SK-N-MC (cell line): ENCODE data around the gene S1PR5.
A peak's percentile ranks its signal among the peaks of the same experiment; 100 is the strongest.

Experiments
- DNase-seq: peaks from one replicate; pipeline ENCODE4 v3.0.0-alpha.2; 2011; ENCODE audit warnings: low read depth, low spot score
- H3K27ac ChIP-seq: fragments of 200-600 bp; sonication (generic); 2 replicates; pipeline ENCODE4 v1.5.1; 2016; ENCODE audit warnings: mixed run types
- H3K36me3 ChIP-seq: fragments of 200-600 bp; sonication (generic); 2 replicates; pipeline ENCODE4 v1.6.1; 2017; ENCODE audit warnings: antibody characterized with exemption, low read length, mixed read lengths; ENCODE audit not compliant: insufficient read depth
- H3K4me3 ChIP-seq: fragments of 200-600 bp; sonication (generic); 2 replicates; pipeline ENCODE4 v1.5.1; 2016
- H3K9ac ChIP-seq: fragments of 200-600 bp; sonication (generic); 2 replicates; pipeline ENCODE4 v1.8.0; 2017; ENCODE audit warnings: mixed run types, mixed read lengths; ENCODE audit not compliant: insufficient read length
- H3K9me3 ChIP-seq: fragments of 200-600 bp; sonication (generic); 2 replicates; pipeline ENCODE4 v1.6.1; 2017; ENCODE audit warnings: low read depth, mild to moderate bottlenecking, antibody characterized with exemption, low read length, moderate library complexity, mixed read lengths
- EZH2 ChIP-seq: fragments of 200-600 bp; sonication (generic); IDR thresholded peaks from one replicate; pipeline ENCODE4 v1.6.1; 2017; ENCODE audit warnings: antibody characterized with exemption
- FOXP2 ChIP-seq: optimal IDR thresholded peaks from 2 replicates; pipeline ENCODE3; 2011; ENCODE audit warnings: mild to moderate bottlenecking, moderate library complexity; ENCODE audit not compliant: insufficient read depth; ENCODE audit errors: extremely low read length, control extremely low read depth
- POLR2AphosphoS5 ChIP-seq: IDR thresholded peaks from 2 replicates; pipeline ENCODE4 v1.6.1; 2012; ENCODE audit warnings: mild to moderate bottlenecking, low read depth, low read length, borderline replicate concordance

Gene S1PR5

DNA sequence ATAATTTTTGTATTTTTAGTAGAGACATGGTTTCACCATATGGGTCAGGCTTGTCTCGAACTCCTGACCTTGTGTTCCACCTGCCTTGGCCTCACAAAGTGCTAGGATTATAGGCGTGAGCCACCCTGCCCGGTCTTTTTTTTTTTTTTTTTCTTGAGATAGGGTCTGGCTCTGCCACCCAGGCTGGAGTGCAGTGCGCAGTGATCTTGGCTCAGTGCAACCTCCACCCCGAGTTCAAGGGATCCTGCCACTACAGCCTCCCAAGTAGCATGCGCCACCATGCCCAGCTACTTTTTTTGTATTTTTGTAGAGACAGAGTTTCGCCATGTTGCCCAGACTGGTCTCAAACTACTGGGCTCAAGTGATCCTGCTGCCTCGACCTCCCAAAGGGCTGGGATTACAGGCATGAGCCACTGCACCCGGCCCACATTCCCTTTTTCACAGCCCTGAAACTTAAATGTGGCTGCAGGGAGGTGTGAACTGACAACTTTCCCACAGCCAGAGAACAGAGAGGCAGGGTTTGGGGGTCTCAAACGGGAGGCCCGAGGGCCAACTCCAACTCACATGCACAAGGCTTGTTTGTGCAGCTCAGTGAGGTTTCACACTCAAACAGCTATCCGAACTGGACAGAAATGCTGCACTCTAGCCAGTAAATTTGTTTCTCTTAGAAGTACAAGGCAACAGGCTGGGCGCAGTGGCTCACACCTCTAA is 4.4 kb upstream of the S1PR5 start:
- TF ChIP-seq EZH2 (no peak), FOXP2 (no peak), POLR2AphosphoS5 (no peak)

DNA sequence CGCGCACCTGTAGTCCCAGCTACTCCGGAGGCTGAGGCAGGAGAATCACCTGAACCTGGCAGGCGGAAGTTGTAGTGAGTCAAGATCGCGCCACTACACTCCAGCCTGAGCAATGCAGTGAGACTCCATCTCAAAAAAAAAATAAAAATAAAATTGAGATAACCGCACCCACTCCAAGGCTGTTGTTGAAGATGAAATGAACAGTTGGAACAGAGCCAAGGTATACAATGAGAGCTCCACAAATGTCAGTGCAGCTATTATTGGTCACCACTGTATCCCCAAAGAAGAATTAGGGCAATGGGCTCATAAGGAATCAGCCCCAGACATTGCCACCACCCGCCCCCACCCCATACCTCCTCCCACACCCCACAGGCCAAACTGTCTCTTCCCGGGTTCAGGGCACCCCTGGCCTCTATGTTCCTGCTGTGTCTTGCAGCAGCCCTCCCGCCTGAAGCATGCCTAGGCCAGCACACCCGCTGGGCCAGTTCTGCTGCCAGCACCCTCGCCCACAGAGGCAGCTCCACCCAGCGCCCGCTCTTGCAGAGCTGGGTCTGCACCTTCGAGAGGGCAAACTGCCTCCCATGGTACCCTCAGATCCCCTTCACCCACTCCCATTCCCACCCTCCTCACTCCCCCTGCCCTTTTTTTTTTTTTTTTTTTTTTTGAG is 3.5 kb upstream of the S1PR5 start:
- Histone ChIP-seq H3K9me3 (no peaks in the 10 kb centered on the region), H3K36me3 (no peaks in the 10 kb centered on the region), H3K9ac (no peak overlapping the region), H3K4me3 (no peak overlapping the region), H3K27ac (no peak overlapping the region)
- no peak for DNase-seq
- TF ChIP-seq POLR2AphosphoS5 (no peak), FOXP2 (no peak), EZH2 (no peak)

More for the DNA sequence above, 4.4 kb upstream of the S1PR5 start:
- Histone ChIP-seq H3K9me3 (no peaks in the 10 kb centered on the region), H3K36me3 (no peaks in the 10 kb centered on the region), H3K9ac (no peak overlapping the region), H3K4me3 (no peak overlapping the region), H3K27ac (no peak overlapping the region)
- DNase-seq, result no peak

DNA sequence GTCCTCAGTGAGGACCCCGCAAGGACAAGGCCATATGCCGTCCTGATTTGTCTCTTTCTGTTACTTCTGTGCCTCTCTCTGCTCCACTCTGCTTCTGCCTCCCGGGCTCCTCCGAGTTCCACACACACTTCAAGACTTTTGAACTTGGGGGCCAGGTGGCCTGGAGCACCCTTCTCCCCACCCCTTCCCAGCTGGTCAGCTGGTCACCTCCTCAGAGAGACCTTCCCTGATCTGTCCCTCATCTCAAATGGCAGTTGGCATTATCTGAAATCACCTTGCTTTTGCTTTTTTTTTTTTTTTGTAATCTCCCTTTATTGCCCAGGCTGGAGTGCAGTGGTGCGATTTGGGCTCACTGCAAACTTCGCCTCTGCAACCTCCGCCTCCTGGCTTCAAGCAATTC is 2.2 kb upstream of the S1PR5 start:
- no peak for DNase-seq
- Histone ChIP-seq H3K36me3 (no peaks in the 10 kb centered on the region; the same call in 1 of the 2 replicates), H3K4me3 (no peak overlapping the region), H3K9ac (no peak overlapping the region), H3K9me3 (no peaks in the 10 kb centered on the region), H3K27ac (no peak overlapping the region)
- TF ChIP-seq EZH2 (no peak), POLR2AphosphoS5 (no peak), FOXP2 (no peak)

- TF ChIP-seq FOXP2 (no peak), EZH2 (no peak), POLR2AphosphoS5 (no peak)
- no peak for DNase-seq
- H3K4me3 ChIP-seq, result peak overlapping the region; percentile 86; the same call in 1 of the 2 replicates
These were observed 1.5 kb upstream of the S1PR5 start for GRCh38 chr19:10518444-10519361.

DNA sequence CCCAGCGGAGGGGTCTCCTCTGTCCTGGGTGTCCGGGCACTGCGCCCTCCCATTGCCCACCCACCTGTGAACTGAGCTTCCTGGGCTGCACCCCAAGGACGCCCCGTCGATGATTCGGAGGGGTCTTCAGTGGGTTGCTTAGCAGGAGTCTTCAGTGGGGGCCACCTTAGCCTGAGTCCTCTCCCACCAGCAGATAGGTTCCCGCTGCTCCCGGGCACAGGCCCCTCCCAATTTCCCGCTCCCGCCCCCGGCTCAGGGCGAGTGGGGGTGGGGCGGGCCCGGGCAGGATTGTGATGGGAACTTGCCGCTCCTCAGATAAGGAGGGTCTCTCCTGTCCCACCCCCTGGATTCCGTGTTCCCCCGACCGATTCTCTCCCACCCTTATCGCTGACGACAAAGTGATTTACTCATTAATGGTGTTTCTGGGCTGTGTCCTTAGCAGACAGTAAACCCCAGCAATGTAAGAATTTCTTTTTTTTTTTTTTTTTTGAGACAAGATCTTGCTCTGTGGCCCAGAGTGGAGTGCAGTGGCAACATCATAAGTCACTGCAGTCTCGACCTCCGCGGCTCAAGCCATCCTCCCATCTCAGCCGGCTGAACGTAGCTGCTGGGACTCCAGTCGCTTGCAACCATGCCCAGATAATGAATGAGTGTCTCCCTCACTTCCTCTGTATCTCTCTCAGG is 655 bp upstream of the S1PR5 start:
- TF ChIP-seq EZH2, result no peak
- TF ChIP-seq POLR2AphosphoS5, result no peak
- TF ChIP-seq FOXP2, result no peak
- H3K4me3 ChIP-seq, result peak overlapping the region; percentile 86
- no peaks in the 10 kb centered on the region; the same call in 1 of the 2 replicates for H3K36me3 ChIP-seq
- peak overlapping the region; percentile 75 for H3K9ac ChIP-seq
- H3K27ac ChIP-seq, result no peak overlapping the region
- no peaks in the 10 kb centered on the region for H3K9me3 ChIP-seq
- DNase-seq, result no peak

More at GRCh38 chr19:10518444-10519361, 1.5 kb upstream of the S1PR5 start:
- H3K9ac ChIP-seq, result no peak overlapping the region
- no peaks in the 10 kb centered on the region for H3K9me3 ChIP-seq
- H3K36me3 ChIP-seq, result no peaks in the 10 kb centered on the region; the same call in 1 of the 2 replicates
- H3K27ac ChIP-seq, result no peak overlapping the region

- Histone ChIP-seq H3K4me3 (peak overlapping the region; percentile 86), H3K36me3 (no peaks in the 10 kb centered on the region; the same call in 1 of the 2 replicates), H3K27ac (no peak overlapping the region), H3K9me3 (no peaks in the 10 kb centered on the region), H3K9ac (peak overlapping the region; percentile 75)
- DNase-seq, result no peak
- TF ChIP-seq POLR2AphosphoS5 (no peak), FOXP2 (no peak), EZH2 (no peak)
These were observed 468 bp downstream of the S1PR5 start for GRCh38 chr19:10516671-10517286.

DNA sequence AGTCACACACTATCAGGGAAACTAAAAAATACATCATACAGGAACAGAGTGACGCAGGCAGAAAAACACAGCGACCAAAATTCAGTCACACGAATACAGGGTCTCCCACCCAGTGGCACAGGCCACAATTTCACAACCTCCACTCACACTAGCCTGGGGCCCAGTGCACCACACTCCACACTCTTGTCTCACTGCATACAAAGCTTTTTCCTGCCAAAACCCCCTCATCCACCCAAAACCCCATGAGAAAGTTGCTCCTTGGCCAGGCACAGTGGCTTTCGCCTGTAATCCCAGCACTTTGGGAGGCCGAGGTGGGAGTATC is 1.2 kb downstream of the S1PR5 start:
- Histone ChIP-seq H3K9ac (peak overlapping the region; percentile 33), H3K4me3 (peak overlapping the region; percentile 86), H3K9me3 (no peaks in the 10 kb centered on the region), H3K27ac (0 out of 2 replicates have a peak overlapping the region, but pooled peaks have one; percentile 46), H3K36me3 (no peaks in the 10 kb centered on the region; the same call in 1 of the 2 replicates)
- no peak for DNase-seq
- TF ChIP-seq EZH2 (no peak), POLR2AphosphoS5 (no peak), FOXP2 (no peak)
